HG02678 (cell line): ENCODE results near the gene MMGT1.
"Not testable (repeated sequence)": the region's sequence is repeated elsewhere in the genome, so short reads cannot be mapped to it uniquely, and the experiment has no call there.

Experiments
- ATAC-seq: cut with Tn5 transposase; IDR thresholded peaks from one replicate; pipeline ENCODE4 v1.9.1; 2021; ENCODE audit warnings: mild to moderate bottlenecking, moderate library complexity; ENCODE audit not compliant: unreplicated experiment

The MMGT1 gene

GRCh38 chrX:135927897-135928296 lies 45.9 kb downstream of the MMGT1 start:
- ATAC-seq = no peak

GRCh38 chrX:135923353-135923752 lies 50.4 kb downstream of the MMGT1 start:
- ATAC-seq = no peak

GRCh38 chrX:135920516-135920915 lies 53.3 kb downstream of the MMGT1 start:
- not testable (repeated sequence) for ATAC-seq

- no peak for ATAC-seq
Measured at GRCh38 chrX:135914404-135914803, 59.4 kb downstream of the MMGT1 start.
